Omental fat pad (tissue), 4 donors: ENCODE results near the gene ARIH2. TPM values are rescaled to one million over a fixed set of nuclear protein-coding genes. Genes with fewer than 3 reads are reported as not detected.

ENCODE experiments used
- ATAC-seq: fragments of 150-250 bp; one replicate; pipeline ENCODE4 v1.9.1; 2016; ENCODE audit warnings: mild to moderate bottlenecking, moderate library complexity; ENCODE audit not compliant: low FRiP score
- DNase-seq: peaks from one replicate; pipeline ENCODE4 v3.0.0-alpha.2; 2019; ENCODE audit warnings: low spot score
- total RNA-seq, 4 donors: library from RNA; depleted of rRNA; stranded (reverse); fragments of >200 nt; gene quantifications; one replicate each; pipeline ENCODE4 v1.1.0, GENCODE V29; 2016
- TF ChIP-seq, protein P1 (sequence below), 3 donors: fragments of 450-650 bp; IDR thresholded peaks; one replicate each; pipeline ENCODE4 v1.5.1; 2016 to 2017; ENCODE audit warnings: antibody characterized with exemption in 3 of 3, mild to moderate bottlenecking in 3 of 3, moderate library complexity in 2 of 3

ARIH2 gene
- total RNA-seq, 4 donors from 2014 or later: 80.4 to 122 (median 97.8) TPM

GRCh38 chr3:48993834-48994233 is 75.2 kb downstream of the ARIH2 start:
- no peak for DNase-seq
- no peak for ATAC-seq
- TF ChIP-seq, protein P1, sequence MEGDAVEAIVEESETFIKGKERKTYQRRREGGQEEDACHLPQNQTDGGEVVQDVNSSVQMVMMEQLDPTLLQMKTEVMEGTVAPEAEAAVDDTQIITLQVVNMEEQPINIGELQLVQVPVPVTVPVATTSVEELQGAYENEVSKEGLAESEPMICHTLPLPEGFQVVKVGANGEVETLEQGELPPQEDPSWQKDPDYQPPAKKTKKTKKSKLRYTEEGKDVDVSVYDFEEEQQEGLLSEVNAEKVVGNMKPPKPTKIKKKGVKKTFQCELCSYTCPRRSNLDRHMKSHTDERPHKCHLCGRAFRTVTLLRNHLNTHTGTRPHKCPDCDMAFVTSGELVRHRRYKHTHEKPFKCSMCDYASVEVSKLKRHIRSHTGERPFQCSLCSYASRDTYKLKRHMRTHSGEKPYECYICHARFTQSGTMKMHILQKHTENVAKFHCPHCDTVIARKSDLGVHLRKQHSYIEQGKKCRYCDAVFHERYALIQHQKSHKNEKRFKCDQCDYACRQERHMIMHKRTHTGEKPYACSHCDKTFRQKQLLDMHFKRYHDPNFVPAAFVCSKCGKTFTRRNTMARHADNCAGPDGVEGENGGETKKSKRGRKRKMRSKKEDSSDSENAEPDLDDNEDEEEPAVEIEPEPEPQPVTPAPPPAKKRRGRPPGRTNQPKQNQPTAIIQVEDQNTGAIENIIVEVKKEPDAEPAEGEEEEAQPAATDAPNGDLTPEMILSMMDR (IDR thresholded peaks at IDR 0.05): no peak

DNA sequence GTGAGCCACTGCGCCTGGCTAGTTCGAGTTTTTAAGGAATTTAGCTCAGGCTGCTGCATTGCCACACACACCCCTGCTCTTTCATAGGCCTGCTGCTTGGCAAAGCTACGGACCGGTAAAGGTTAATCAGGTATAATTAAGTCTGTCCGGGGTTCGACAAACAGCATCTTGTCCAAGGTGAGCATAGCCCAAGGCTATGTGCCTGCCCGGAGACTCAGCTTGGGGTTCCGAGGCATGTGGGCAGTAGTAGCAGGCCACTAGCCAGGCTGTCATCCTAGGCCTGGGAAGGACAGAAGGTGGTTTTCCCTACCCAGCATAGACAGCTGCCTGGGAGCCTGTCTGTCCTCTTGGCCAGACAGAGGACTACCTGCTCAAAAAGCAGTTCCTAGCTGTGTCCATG is 78.0 kb downstream of the ARIH2 start:
- TF ChIP-seq, protein P1 (IDR thresholded peaks at IDR 0.05): no peak
- DNase-seq: no peak
- ATAC-seq: no peak

DNA sequence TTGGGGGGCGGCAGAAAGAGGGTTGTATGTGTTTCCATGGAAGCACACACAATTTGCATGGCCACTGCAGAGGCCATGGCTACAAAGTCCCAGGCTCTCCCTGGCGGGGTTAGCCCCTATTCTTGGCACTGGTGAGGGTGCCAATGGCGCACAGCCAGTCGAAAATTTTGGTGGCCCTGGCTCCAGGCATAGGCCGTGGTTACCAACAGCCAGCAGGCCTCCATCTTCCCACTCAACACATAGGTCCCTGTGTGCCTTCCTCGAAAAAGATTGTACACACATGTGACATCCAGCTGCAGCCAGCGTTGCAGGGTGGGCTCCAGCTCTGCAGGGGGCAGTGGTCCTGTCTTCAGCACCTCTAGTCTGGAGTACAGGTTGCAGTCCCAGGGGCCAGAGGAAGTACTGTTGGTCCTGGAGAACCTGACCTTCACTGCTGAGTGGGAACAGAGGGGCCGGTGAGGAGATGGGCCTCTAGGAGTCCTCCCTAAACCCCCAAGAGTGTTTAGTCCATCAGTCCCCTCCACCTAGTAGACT is 78.5 kb downstream of the ARIH2 start:
- DNase-seq (no peak), ATAC-seq (no peak)
- TF ChIP-seq, protein P1 (IDR thresholded peaks at IDR 0.05): no peak

GRCh38 chr3:48997714-48998637 is 79.3 kb downstream of the ARIH2 start:
- no peak for ATAC-seq
- TF ChIP-seq, protein P1 (IDR thresholded peaks at IDR 0.05): no peak
- DNase-seq: no peak

DNA sequence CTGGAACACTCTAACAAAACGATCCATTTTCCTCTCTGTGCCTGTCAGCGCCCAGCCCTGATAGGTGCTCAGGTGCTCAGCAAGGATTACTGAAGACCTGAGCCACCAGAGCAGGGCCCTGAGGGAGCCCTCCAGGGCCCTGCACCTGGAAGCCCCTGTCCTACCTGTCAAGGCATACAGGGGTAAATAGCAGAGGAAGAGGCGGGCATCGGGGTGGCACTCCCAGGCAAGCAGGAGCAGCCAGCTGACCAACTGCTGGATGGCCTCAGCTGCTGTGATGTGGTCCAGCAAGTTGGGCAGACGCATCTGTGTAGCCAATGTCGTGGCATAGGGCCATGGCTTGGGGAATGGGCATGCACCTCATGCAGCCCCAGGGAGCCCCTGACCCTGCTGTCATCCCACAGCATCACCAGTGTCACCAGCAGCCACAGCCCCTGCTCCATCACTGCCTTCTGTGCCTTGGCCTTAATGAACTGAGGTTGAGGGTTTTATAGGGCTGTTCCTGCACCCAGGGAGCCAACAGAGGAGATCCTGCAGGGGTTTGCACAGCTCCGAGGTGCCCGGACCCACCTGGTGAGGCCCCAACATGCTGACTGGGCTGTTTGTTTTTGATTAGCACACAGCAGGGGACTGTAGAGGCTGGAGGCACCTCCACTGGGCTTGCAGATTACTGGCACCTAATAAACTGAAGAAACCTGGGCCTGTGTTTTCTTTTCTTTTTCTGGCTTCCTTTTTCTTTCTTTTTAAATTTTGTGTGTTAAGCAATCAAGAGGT is 80.6 kb downstream of the ARIH2 start:
- ATAC-seq (no peak), DNase-seq (no peak)
- TF ChIP-seq, protein P1 (IDR thresholded peaks at IDR 0.05): no peak

GRCh38 chr3:49001155-49001554 is 82.5 kb downstream of the ARIH2 start:
- ATAC-seq (no peak), DNase-seq (no peak)
- TF ChIP-seq, protein P1 (IDR thresholded peaks at IDR 0.05): no peak
